Kasumi-1 (cell line): ENCODE measurements around the gene GP1BB.

Experiments
- DNase-seq, 2 experiments: peaks; one replicate each; lab custom pipeline; 2025; lab: John Stamatoyannopoulos, UW

Gene GP1BB

GRCh38 chr22:19766511-19767426, 43.4 kb downstream of the GP1BB start:
- peak; percentile 88 to 92 for DNase-seq

- DNase-seq = no peak
These were observed 44.3 kb downstream of the GP1BB start for GRCh38 chr22:19767427-19768341.

DNA sequence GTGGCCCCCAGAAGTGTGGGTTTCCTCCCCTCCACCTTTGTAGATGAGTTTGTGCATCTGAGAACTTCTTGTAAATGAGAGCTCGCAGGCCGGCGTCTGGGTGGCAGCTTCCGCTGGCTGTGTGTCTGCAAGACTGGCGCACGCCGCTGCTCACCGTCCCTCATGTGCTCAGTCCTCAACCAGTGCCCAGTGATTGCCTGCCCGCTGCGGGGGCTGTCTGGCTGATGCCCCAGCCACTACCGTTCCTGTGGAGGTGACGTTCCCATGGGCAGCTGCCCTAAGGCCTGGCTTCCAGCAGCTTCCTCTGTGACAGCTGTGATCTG, 46.0 kb downstream of the GP1BB start:
- no peak for DNase-seq

- no peak for DNase-seq
These were observed 47.2 kb downstream of the GP1BB start for GRCh38 chr22:19770349-19771220.

DNA sequence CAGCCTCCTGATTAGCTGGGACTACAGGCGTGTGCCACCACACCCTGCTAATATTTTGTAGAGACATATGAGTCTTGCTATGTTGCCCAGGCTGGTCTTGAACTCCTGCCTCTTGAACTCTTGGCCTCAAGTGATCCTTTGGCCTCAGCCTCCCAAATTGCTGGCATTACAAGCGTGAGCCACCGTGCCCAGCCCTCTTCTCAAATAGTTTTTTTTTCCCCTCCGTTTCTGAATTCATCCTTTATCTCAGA, 49.0 kb downstream of the GP1BB start:
- DNase-seq = no peak

DNA sequence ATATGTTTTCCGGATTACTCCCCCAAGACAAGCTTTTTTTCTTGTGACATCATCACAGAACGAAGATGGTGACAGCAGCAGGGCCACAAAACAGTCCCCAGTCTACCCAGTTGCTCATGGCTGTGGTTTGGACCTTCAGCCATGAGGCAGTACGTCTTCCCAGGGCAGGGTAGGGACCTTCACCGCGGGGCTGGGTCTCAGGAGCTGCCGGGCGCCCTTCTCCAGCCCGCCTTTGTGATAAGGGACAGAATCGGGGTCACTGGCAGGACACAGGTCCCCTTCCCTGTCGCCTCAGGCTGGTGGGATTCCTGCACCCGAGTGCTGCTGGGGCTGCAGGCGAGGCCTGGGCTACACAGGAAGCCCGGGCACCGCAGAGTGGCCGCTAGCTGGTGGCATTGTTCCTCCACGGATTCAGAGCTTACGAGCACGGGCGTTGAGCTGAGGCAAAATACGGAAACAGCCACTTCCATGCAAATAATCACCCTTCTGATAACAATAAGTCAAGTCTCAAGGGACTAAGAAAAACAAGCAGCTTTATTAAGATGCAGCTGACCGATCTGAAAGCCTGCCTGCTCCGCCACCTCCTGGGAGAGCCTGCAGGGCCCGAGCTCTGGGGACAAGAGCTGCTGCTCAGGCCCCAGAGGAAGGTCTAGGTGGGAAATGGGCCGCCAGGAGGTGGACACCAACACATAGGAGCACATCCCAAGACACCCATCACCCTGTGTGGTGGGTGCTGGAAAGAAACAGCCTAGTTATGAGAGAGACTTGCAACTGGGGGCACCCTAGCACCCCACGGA, 49.5 kb downstream of the GP1BB start:
- peak; percentile 48 to 49 for DNase-seq

DNA sequence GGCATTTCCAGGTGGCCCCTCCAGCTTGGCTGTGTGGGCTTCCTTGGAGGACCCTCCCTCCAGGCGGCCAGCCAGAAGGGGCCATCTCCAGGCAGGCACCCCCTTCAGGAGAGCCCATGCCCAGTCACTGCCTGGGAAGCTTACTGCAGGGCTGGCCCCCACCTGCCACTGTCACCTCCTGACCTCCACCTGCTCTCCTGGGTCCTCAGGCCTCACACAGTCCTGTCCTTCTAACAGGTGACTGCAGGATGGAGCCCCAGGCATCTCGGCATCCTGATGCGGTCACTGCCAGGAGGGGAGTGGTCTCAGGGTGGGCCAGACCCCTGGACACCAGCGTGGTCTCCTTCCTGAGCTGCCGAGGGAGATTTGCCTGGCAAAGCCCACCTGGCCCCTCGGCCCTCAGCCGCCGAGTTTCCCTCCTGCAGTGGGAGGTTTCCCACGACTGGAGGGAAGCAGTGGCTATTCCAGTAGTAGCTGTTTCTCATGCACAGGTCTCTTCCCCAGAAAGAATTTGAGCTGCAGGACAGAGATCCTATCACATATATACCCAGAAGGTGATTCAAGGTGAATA, 50.2 kb downstream of the GP1BB start:
- DNase-seq = no peak
